GM12878 (cell line): ENCODE measurements around the gene NUP210. TPM values are rescaled to one million over a fixed set of nuclear protein-coding genes. Genes with fewer than 3 reads are reported as not detected.

Experiments
- BMI1 ChIP-seq: fragments of 450-650 bp; IDR thresholded peaks from 2 replicates; pipeline ENCODE4 v1.6.1; 2016; ENCODE audit warnings: mild to moderate bottlenecking, moderate library complexity, borderline replicate concordance
- EED ChIP-seq: sonication (generic); IDR thresholded peaks from 2 replicates; pipeline ENCODE4 v1.6.1; 2016; ENCODE audit warnings: antibody characterized with exemption, low read depth
- GABPA ChIP-seq: IDR thresholded peaks from 2 replicates; pipeline ENCODE4 v1.6.1; 2014; ENCODE audit warnings: antibody characterized with exemption, low read depth, mild to moderate bottlenecking, inconsistent platforms
- GATAD2B ChIP-seq: fragments of 450-650 bp; conservative IDR thresholded peaks from 2 replicates; pipeline ENCODE4 v1.6.1; 2017; ENCODE audit warnings: low read depth, mild to moderate bottlenecking, moderate library complexity
- HSF1 ChIP-seq: fragments of 150-350 bp; IDR thresholded peaks from 2 replicates; pipeline ENCODE4 v1.6.1; 2014; ENCODE audit warnings: mild to moderate bottlenecking, low read depth, low read length
- IRF3 ChIP-seq: fragments of 450-650 bp; IDR thresholded peaks from 2 replicates; pipeline ENCODE4 v1.6.1; 2014; ENCODE audit warnings: mild to moderate bottlenecking
- MYB ChIP-seq: fragments of 150-350 bp; IDR thresholded peaks from 2 replicates; pipeline ENCODE4 v1.6.1; 2014; ENCODE audit warnings: mild to moderate bottlenecking, low read depth, low read length, borderline replicate concordance
- MYC ChIP-seq: IDR thresholded peaks from 2 replicates; pipeline ENCODE4 v1.6.1; 2011; ENCODE audit warnings: mild to moderate bottlenecking, low read length, moderate library complexity, inconsistent platforms; ENCODE audit not compliant: insufficient read depth, insufficient replicate concordance, insufficient read length, severe bottlenecking
- NR2C1 ChIP-seq: fragments of 450-650 bp; IDR thresholded peaks from 2 replicates; pipeline ENCODE4 v1.6.1; 2017; ENCODE audit warnings: antibody characterized with exemption, mild to moderate bottlenecking, moderate library complexity
- RCOR1 ChIP-seq: conservative IDR thresholded peaks from 2 replicates; pipeline ENCODE4 v1.6.1; 2012; ENCODE audit warnings: low read depth, low read length, improper control_type of control experiment
- RFX5 ChIP-seq: IDR thresholded peaks from 2 replicates; pipeline ENCODE4 v1.6.1; 2011; ENCODE audit warnings: low read depth, low read length, improper control_type of control experiment
- SMAD1 ChIP-seq: fragments of 450-650 bp; IDR thresholded peaks from 2 replicates; pipeline ENCODE4 v1.6.1; 2018; ENCODE audit warnings: mild to moderate bottlenecking, low read depth; ENCODE audit not compliant: partially characterized antibody
- SMAD5 ChIP-seq: IDR thresholded peaks from 2 replicates; pipeline ENCODE4 v1.6.1; 2016; ENCODE audit warnings: antibody characterized with exemption, low read depth
- SUZ12 ChIP-seq: fragments of 200-600 bp; sonication (generic); IDR thresholded peaks from one replicate; pipeline ENCODE4 v1.6.1; 2018; ENCODE audit warnings: antibody characterized with exemption, mild to moderate bottlenecking; ENCODE audit not compliant: unreplicated experiment
- TARDBP ChIP-seq: IDR thresholded peaks from 2 replicates; pipeline ENCODE4 v1.6.1; 2016; ENCODE audit warnings: borderline replicate concordance
- ZBTB11 ChIP-seq: fragments of 450-650 bp; formaldehyde crosslinking; IDR thresholded peaks from 2 replicates; pipeline ENCODE4 v1.5.0; 2022; ENCODE audit warnings: mild to moderate bottlenecking, missing genetic modification characterization
- ZNF592 ChIP-seq: fragments of 450-650 bp; IDR thresholded peaks from 2 replicates; pipeline ENCODE4 v1.6.1; 2017; ENCODE audit warnings: mild to moderate bottlenecking, moderate library complexity
- ZNF622 ChIP-seq: fragments of 450-650 bp; IDR thresholded peaks from 2 replicates; pipeline ENCODE4 v1.6.1; 2017; ENCODE audit warnings: mild to moderate bottlenecking, inconsistent platforms
- polyA plus RNA-seq, 11 experiments: library from polyadenylated mRNA; depleted of rRNA in 4 of 11; unstranded in 6 of 11; stranded (reverse) in 5 of 11; fragments of >200 nt; fragmentation: Nextera tagmentation in 4 of 11; fragmentation: Illumina TruSeq in 1 of 11; extraction: Ambion mirVana in 4 of 11; extraction: Trizol in 1 of 11; gene quantifications; 1 replicate in 1 of 11; 2 replicates in 10 of 11; pipeline versions ENCODE4 v1.2.1 to v1.2.3, GENCODE V29; 2011 to 2016; ENCODE audit warnings: inconsistent platforms in 2 of 11, missing spikeins in 2 of 11, low read depth in 1 of 11
- total RNA-seq, 4 experiments: library from RNA; depleted of rRNA in 3 of 4; stranded (reverse); fragments of >200 nt in 3 of 4; fragmentation: Illumina TruSeq in 1 of 4; extraction: Trizol in 1 of 4; gene quantifications; 2 replicates each; pipeline versions ENCODE4 v1.2.1 to v1.2.3, GENCODE V29; 2013 to 2021

NUP210 gene
- total and polyA plus RNA-seq, 10 of the 15 experiments (the other 5 are each of a cell fraction or from before 2014, with no cell fraction given): 2.9 to 150 (median 76.0) TPM

- TF ChIP-seq ZNF592 (no peak), TARDBP (no peak), ZBTB11 (no peak), EED (peak; percentile 83), IRF3 (no peak), HSF1 (no peak), ZNF622 (no peak), NR2C1 (peak; percentile 50; the same call in 1 of the 2 replicates), SUZ12 (no peak), GABPA (no peak), RFX5 (no peak; the same call in 1 of the 2 replicates), SMAD5 (no peak), RCOR1 (peak; percentile 75; the same call in 1 of the 2 replicates), SMAD1 (no peak), GATAD2B (peak; percentile 93), BMI1 (no peak), MYB (no peak), MYC (peak; percentile 66)
Observed at GRCh38 chr3:13414040-13414729, 5.9 kb downstream of the NUP210 start (continued).
